D721Med (cell line): ENCODE results near the gene KRTAP3-3.

Experiments
- DNase-seq: peaks from one replicate; pipeline ENCODE4 v3.0.0; 2011; ENCODE audit warnings: low spot score; ENCODE audit not compliant: insufficient read length
- FAIRE-seq: peaks from 2 replicates; lab custom pipeline; 2011; peaks lifted over from hg19 to GRCh38; lab: Jason Lieb, UNC
- CTCF ChIP-seq: IDR thresholded peaks from 2 replicates; pipeline ENCODE4 v1.5.1; 2012; ENCODE audit warnings: mild to moderate bottlenecking, control low read depth; ENCODE audit not compliant: insufficient read depth; ENCODE audit errors: missing control alignments

The KRTAP3-3 gene

GRCh38 chr17:40951011-40951622, 42.8 kb downstream of the KRTAP3-3 start:
- FAIRE-seq (no peak), DNase-seq (no peak)
- TF ChIP-seq CTCF = no peak

GRCh38 chr17:40950176-40950575, 43.8 kb downstream of the KRTAP3-3 start:
- FAIRE-seq (no peak), DNase-seq (no peak)
- no peak for TF ChIP-seq CTCF

GRCh38 chr17:40949418-40949817, 44.5 kb downstream of the KRTAP3-3 start:
- no peak for TF ChIP-seq CTCF
- DNase-seq (no peak), FAIRE-seq (no peak)

- DNase-seq = no peak
- FAIRE-seq = no peak
- TF ChIP-seq CTCF = no peak
Observed at GRCh38 chr17:40947929-40948328, 46.0 kb downstream of the KRTAP3-3 start.

- FAIRE-seq = no peak
- DNase-seq = no peak
Observed at GRCh38 chr17:40945414-40945813, 48.5 kb downstream of the KRTAP3-3 start.

GRCh38 chr17:40944531-40944930, 49.4 kb downstream of the KRTAP3-3 start:
- no peak for DNase-seq
- TF ChIP-seq CTCF = no peak
- FAIRE-seq = no peak

More at GRCh38 chr17:40945414-40945813, 48.5 kb downstream of the KRTAP3-3 start:
- no peak for TF ChIP-seq CTCF
